NCI-H1417 (cell line): ENCODE measurements around the gene MPND.
A peak's percentile ranks its signal among the peaks of the same experiment; 100 is the strongest.

Source experiments
- DNase-seq, 3 experiments: peaks; one replicate each; lab custom pipeline; 2025; lab: John Stamatoyannopoulos, UW

Gene MPND

GRCh38 chr19:4401769-4402170, 58.4 kb downstream of the MPND start:
- DNase-seq: peak in 1 of 3 experiments; percentile 38

- DNase-seq: peak; percentile 100
Measured at GRCh38 chr19:4402171-4403004, 59.0 kb downstream of the MPND start, which contains the start of gene CHAF1A. TSS of gene CHAF1A (plus strand) at chr19:4402640. CDS start at chr19:4402763, 123 bp downstream.

GRCh38 chr19:4403005-4403761, 59.8 kb downstream of the MPND start:
- peak in 1 of 3 experiments; percentile 35 for DNase-seq

- no peak for DNase-seq
Measured at GRCh38 chr19:4405977-4406376, 62.6 kb downstream of the MPND start.

GRCh38 chr19:4406626-4407025, 63.3 kb downstream of the MPND start:
- no peak for DNase-seq

GRCh38 chr19:4409123-4409933, 66.0 kb downstream of the MPND start:
- no peak for DNase-seq
